ENCODE data around the gene PROX2. TPM values are rescaled to one million over a fixed set of nuclear protein-coding genes. Genes with fewer than 3 reads are reported as not detected.

The PROX2 gene
- total and polyA plus RNA-seq, 9 of the 15 experiments (the other 6 are each of a cell fraction or from before 2014, with no cell fraction given): not detected

- no peaks in the 10 kb centered on the region for H3K79me2 ChIP-seq (ENCODE audit: control insufficient read depth, insufficient read depth, low read length)
- no peak overlapping the region for H3K9ac ChIP-seq (ENCODE audit: insufficient read depth in 1 of 2, low read depth in 2 of 2, low read length in 2 of 2)
- no peaks in the 10 kb centered on the region for H3K27me3 ChIP-seq (ENCODE audit: control insufficient read depth in 2 of 2, insufficient read depth in 2 of 2, low read length in 2 of 2)
- no peaks in the 10 kb centered on the region for H3K36me3 ChIP-seq (ENCODE audit: control insufficient read depth, insufficient read depth, low read length)
- no peaks in the 10 kb centered on the region; a peak in 1 of 5 replicates for H3K4me1 ChIP-seq (replicated peaks in 1 of 2; ENCODE audit: control insufficient read depth in 2 of 2, insufficient read depth in 2 of 2, low read length in 2 of 2)
- ATAC-seq (peak; percentile 95), FAIRE-seq (peak; percentile 93), DNase-seq (ENCODE audit: extremely low read depth in 1 of 4, low spot score in 3 of 4) (peak; percentile 71 to 85 (median 76))
- intact Hi-C loops (cut with micrococcal nuclease) (loop anchor here (1.0 to 5.0 kb wide), 3 partner anchors 44 to 436 kb away; no protein-coding TSS in a partner anchor), in situ Hi-C loops (cut with MboI) (loop anchor here (5.0 to 10.0 kb wide), 2 partner anchors 41 to 444 kb away; no protein-coding TSS in a partner anchor)
- no peak overlapping the region for H2AFZ ChIP-seq (ENCODE audit: low read depth, low read length)
- H3K9me3 ChIP-seq (replicated peaks; ENCODE audit: control insufficient read depth, insufficient read depth, low read depth, low read length): no peaks in the 10 kb centered on the region
- H3K4me3 ChIP-seq: no peak overlapping the region
- no peak overlapping the region for H3K4me2 ChIP-seq (ENCODE audit: insufficient read depth, low read length)
- no peaks in the 10 kb centered on the region for H3K9me1 ChIP-seq (ENCODE audit: control insufficient read depth, insufficient read depth, low read length)
- WGBS (ENCODE audit: insufficient coverage, low coverage, missing lambda C conversion rate): 21% methylated on average over 6 of the region's 7 CpGs
- H3K27ac ChIP-seq (ENCODE audit: extremely low read depth, low read depth, low read length): no peak overlapping the region
- no TSS peak for BruUV-seq (replicated peaks)
- POLR2A ChIA-PET: interaction anchor here (0.5 to 1.5 kb wide), 10 partner anchors 12 to 776 kb away, joined by 3 to 6 read pairs (median 3); no protein-coding TSS in a partner anchor
- no peaks in the 10 kb centered on the region; the same call in 1 of the 2 replicates for H4K20me1 ChIP-seq (replicated peaks; ENCODE audit: control insufficient read depth, insufficient read depth, low read length)
- CTCF ChIA-PET (ENCODE audit: low intra/inter-chr PET ratio): interaction anchor here (1.9 to 2.1 kb wide), 2 partner anchors 44 to 227 kb away, joined by 19 to 23 read pairs; no protein-coding TSS in a partner anchor
- TF ChIP-seq ATF6 (CRISPR knock-in tag; IDR thresholded peaks at IDR 0.05) (no peak), SMC3 (conservative IDR thresholded peaks at IDR 0.05; ENCODE audit: insufficient read depth, low read depth, low read length) (peak; percentile 59), NFATC3 (IDR thresholded peaks at IDR 0.05) (no peak), ATF3 (IDR thresholded peaks at IDR 0.05) (peak; percentile 65), ATF3 (CRISPR knock-in tag; conservative IDR thresholded peaks at IDR 0.05) (no peak), PHTF2 (CRISPR knock-in tag; IDR thresholded peaks at IDR 0.05) (no peak), ZNF511 (CRISPR knock-in tag; IDR thresholded peaks at IDR 0.05) (no peak), IRF2 (CRISPR knock-in tag; IDR thresholded peaks at IDR 0.05) (no peak)
Measured at GRCh38 chr14:74860899-74861733, 14.8 kb downstream of the PROX2 start.
